NCI-H1092 treated with DMSO at 0.1 percent for 48 hours (cell line): Measurements from ENCODE around the gene APRT.

Experiments
- DNase-seq: peaks from one replicate; lab custom pipeline; 2025; lab: John Stamatoyannopoulos, UW

The APRT gene

DNA sequence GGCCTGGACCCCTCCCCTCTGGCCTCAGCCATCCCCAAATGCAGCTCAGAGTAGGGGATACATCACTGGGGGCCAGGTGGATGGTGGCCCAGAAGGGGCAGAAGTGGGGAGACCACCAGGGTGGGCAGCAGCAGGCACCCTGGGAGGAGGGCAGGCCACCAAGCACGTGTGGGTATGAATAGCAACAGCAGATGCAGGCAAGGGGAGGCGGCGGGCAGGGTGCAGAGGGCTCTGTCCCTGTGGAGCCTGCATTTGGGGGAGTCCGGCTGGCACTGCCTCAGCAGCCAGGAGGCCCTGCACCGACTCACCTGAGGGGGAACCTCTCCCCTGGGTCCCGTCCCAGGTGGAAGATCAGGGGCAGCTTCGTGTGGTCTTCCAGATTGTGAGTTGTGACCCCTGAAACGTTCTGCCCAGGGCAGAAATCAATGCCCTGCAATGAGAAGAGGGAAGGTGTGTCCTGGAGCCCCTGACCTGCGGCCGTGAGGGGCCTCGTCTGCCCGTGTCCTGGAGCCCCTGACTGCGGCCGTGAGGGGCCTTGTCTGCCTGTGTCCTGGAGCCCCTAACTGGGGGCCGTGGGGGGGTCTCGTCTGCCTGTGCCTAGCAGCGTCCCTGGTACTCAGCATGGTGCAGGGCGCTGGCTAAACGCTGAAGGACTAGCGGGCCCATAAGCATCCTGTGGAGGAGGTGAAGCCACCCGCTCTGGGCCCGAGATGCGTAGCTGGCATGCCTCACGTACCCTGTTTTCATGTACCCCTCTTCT is 10.7 kb upstream of the APRT start:
- DNase-seq: no peak

DNA sequence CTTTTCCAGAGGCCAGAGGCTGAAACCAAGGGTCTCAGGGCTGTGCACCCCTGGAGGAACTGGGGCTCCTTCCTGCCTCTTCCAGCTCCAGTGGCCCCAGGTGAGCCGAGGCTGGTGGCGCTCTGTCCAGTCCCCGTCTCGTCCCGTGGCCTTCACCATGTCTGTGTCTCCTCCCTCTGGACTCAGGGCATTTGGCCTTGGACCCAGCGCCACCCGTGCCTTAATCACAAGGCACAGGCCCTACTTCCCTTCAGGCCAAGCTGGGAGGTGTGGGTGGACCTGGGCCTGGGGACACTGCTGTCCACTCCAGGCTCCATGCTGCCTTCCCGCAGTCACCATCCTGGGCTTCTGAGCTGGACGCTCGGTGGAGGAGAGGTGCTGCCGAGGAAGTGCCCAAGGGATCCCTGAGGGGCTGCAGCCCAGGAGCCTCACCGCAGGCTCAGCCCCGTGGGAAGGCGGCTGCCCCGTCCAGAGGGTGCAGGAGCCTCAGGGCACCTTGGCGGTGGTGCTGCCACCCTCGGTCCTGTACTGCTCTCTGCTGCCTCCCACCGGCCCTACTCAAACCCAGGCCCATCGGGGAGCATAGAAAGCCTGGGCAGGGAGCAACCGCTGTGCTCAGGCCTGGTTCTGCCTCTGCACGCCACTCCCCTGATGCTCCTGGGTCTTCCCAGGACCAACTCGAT is 9.6 kb upstream of the APRT start:
- DNase-seq: no peak

- DNase-seq: no peak
These were observed 8.8 kb upstream of the APRT start for GRCh38 chr16:88820385-88821025.

DNA sequence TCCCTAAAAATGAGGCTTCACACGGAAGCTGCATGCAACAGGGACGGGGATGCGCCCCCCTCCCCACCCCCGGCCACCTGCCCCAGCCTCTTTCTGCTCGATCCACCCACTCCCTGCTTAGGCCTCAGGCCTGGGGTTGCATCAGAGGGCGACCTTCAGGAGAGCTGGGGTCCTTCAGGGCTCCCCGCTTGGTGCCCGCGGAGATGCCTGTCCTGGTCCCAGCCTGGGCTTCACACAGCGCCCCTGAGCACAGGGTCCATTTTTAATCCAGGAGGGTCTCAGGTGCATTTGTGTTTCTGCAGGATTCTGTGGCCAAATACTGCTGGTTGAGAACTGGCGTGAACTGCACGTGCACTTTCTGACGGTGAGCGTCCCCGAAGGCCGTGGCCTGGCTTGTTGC is 7.4 kb upstream of the APRT start:
- no peak for DNase-seq

GRCh38 chr16:88818575-88818874 is 6.8 kb upstream of the APRT start:
- DNase-seq: no peak

DNA sequence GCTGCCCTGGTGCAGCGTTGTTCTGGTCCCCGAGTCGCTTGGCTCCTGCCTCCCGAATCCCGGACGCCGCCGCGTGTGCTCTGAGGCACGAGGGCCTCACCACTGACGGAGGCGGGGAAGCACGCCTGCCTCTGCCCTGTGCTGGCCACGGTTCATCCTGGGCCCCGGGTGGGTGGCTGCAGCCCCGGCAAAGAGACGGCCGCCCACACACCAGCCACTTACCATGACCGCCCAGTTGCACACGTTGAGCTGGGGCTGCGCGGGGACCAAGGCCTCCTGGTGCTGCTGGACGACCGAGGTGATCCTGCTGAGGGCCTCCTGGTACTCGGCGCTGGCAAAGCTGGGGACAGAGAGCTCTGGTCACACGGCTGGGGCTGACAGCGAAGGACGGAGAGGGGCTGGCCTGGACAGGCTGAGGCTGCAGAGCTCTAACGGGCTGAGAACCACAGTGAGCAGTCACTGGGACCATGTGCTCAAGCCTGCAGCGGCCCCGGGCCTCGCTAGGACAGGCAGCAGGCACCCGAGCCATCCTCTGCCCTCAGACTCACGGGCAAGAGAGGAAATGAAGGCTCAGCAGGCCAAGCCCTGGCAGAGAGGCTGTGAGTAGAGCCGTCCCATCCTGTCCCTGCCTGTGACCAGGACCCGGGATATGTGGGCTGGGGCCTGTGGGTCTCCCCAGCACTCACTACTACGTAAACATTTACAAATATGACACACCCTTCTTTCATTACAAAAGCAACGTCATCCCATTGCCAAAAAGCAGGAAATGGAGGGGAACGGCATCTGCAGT is 6.3 kb upstream of the APRT start:
- DNase-seq: no peak

DNA sequence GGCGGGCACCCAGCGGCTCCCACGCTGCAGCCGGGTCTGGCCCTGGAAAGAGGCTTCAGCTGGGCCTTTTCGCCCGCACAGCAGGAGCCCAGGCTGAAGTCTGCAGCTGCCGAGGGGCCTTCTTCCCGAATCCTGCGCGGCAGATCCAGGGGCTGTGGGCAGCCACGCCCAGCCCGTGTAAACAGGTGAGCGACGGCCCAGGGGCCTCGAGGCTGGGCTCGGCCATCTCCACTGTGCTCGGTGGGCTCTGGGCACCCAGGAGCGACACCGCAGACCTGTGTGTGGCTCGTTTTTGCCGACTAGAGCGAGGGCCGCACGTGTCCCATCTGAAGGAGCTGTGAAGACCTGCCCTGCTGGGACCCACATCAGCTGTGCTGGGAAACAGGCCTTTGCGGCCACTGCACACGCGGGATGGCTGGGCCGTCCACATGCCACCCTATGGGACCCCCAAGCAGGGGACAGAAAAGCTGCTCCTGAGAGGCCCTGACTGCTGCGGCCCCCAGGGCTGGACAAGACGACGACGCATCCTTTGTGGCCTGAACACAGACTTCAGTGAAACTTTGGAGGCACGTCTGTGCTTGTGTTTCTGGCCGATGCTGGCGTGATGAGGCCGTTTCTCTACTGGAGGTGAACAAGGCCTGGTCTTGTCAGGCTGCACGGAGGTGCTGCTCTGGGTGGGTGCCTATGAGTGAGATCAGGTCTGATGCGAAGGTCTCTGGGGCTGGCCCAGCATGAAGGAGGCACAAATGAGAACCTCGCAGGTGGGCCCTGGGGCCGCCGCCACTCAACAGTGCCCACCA is 5.2 kb upstream of the APRT start:
- no peak for DNase-seq

GRCh38 chr16:88815901-88816589 is 4.3 kb upstream of the APRT start:
- DNase-seq: peak; percentile 61

- no peak for DNase-seq
These were observed 3.5 kb upstream of the APRT start for GRCh38 chr16:88815227-88815626.

GRCh38 chr16:88814144-88814502 is 2.4 kb upstream of the APRT start:
- no peak for DNase-seq

GRCh38 chr16:88813269-88814143 is 1.8 kb upstream of the APRT start:
- no peak for DNase-seq

- DNase-seq: no peak
These were observed 963 bp upstream of the APRT start for GRCh38 chr16:88812513-88813268.

DNA sequence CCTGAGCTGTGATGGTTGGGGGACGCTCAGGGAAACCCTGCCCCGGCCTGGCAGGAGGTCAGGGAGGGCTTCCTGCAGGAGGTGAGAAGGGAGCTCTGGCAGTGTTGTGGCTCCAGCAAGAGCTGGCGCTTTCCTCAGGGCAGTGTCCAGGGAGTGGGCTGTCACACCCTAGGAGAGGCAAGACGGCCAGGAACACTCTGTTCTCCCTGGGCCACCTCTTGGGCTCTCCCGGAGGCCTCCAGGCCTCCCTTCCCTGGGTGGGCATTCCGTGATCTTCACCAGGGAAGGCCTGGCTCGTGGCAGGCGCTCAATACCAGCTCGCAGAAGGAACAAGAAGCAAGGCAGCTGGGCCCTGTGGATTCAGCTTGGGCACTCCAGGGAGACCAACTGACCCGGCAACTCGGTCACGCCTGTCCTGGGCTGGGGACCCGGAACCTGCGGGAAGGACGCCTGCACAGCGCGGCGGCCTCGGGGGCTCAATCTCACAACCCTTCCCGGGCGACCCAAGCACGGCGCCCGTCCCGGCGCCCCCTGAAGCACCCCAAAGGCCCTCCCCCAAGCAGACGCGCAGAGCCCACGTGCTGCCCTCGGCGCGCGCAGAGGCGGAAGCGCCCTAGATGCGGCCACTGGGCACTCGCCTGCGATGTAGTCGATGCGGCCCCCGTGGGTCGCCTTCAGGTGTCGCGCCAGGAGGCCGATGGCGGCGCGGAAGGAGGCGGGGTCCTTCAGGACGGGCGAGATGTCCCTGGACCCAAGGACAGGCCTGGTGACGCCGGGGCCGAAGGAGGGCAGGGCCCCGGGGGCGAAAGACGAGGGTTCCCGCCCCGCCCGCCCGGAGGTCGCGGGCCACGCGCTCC is 588 bp downstream of the APRT start:
- peak; percentile 77 for DNase-seq

- DNase-seq: no peak
These were observed 1.4 kb downstream of the APRT start for GRCh38 chr16:88810166-88810911.

GRCh38 chr16:88809676-88810165 is 2.0 kb downstream of the APRT start:
- DNase-seq: no peak

GRCh38 chr16:88809068-88809675 is 2.6 kb downstream of the APRT start:
- DNase-seq: no peak
